Embryonic facial prominence (tissue), 1 donor: ENCODE measurements around the gene SDF4.
"Not testable (repeated sequence)": the region's sequence is repeated elsewhere in the genome, so short reads cannot be mapped to it uniquely, and the experiment has no call there.

Experiments
- DNase-seq: peaks from one replicate; pipeline ENCODE4 v3.0.0-alpha.2; 2016; ENCODE audit errors: extremely low spot score

SDF4 gene

DNA sequence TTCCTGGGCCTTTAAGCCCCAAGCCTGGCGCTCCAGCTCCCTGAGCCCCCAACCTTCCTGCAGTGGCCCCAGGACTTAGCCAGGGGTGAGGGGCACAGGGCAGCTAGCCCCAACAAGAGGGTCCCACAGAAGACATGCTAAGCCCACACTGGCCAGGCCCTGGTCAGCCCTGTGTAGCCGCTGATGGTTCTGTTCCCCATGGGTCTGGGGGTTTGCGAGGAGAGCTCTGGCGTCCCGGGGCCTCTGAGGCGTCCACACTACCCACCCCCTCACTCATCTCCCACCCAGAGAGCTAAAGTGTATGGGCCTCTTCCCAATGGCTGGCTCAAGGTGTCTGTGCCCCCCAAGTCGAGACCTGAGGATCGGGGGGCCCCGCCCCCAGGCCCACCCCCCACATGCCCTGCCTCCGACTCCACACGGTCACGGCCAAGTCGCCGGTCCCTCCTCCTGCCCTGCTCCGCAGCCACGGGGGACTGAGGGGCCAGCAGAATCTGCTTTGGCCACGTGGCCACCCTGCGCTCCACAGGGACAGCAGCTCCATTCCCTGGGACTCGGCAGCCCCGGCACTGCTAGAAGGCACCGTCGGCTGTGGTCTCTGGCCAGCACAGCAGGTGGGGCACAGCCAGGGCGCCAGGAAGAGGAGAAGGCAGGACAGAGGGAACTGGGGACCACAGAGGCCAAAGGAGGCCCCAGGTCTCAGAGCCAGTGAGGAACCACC lies 33.2 kb downstream of the SDF4 start:
- DNase-seq, result no peak

GRCh38 chr1:1197551-1198422 lies 34.0 kb downstream of the SDF4 start:
- DNase-seq, result no peak

DNA sequence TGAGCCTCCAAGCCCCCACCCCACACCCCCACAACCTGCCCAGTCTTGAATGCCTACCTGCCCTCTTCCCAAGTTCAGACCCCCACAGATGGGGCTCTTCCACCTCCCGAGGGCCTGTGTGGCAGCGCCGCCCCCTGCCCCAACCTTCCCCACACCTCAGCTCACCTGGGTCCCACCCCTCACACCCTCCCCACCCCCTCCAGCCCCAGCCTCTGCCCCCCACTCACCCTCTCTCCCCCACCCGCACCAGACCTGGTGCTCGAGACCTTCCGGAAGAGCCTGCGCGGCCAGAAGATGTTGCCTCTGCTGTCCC lies 34.7 kb downstream of the SDF4 start:
- DNase-seq, result no peak

GRCh38 chr1:1196431-1197187 lies 35.2 kb downstream of the SDF4 start:
- no peak for DNase-seq

DNA sequence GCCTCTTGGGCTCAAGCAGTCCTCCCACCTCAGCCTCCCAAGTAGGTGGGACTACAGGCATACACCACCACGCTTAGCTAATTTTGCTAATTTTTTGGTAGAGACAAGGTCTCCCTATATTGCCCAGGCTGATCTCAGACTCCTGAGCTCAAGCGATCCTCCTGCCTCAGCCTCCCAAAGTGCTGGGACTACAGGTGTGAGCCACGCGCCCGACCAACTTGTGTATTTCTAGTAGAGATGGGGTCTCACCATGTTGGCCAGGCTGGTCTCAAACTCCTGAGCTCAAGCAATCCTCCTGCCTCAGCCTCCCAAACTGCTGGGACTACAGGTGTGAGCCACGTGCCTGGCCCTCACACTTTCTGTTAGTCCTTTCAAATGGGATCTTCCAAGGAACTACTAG lies 36.1 kb downstream of the SDF4 start:
- DNase-seq, result not testable (repeated sequence)

DNA sequence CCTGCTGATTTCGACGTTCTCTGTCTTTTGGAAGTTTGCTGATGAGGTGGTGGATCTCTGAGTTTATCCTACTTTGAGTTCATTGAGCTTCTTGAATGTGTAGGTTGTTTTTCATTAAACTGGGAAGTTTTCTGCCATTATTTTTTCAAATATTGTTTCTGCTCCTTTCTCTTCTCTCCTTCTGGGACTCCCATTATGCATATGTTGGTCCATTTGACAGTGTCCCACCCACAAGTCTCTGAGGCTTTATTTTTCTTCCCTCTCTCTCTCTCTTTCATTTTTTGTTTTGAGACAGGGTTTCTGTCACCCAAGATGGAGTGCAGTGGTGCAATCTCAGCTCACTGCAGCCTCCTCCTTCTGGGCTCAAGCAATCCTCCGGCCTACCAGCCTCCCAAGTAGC lies 37.1 kb downstream of the SDF4 start:
- DNase-seq, result no peak

GRCh38 chr1:1191734-1192133 lies 40.1 kb downstream of the SDF4 start:
- DNase-seq, result no peak

- DNase-seq, result no peak
These were observed 42.7 kb downstream of the SDF4 start for GRCh38 chr1:1189111-1189510.

GRCh38 chr1:1187938-1188337 lies 43.9 kb downstream of the SDF4 start:
- DNase-seq, result no peak

GRCh38 chr1:1185101-1185765 lies 46.6 kb downstream of the SDF4 start:
- no peak for DNase-seq

- no peak for DNase-seq
These were observed 47.7 kb downstream of the SDF4 start for GRCh38 chr1:1183833-1184775.

DNA sequence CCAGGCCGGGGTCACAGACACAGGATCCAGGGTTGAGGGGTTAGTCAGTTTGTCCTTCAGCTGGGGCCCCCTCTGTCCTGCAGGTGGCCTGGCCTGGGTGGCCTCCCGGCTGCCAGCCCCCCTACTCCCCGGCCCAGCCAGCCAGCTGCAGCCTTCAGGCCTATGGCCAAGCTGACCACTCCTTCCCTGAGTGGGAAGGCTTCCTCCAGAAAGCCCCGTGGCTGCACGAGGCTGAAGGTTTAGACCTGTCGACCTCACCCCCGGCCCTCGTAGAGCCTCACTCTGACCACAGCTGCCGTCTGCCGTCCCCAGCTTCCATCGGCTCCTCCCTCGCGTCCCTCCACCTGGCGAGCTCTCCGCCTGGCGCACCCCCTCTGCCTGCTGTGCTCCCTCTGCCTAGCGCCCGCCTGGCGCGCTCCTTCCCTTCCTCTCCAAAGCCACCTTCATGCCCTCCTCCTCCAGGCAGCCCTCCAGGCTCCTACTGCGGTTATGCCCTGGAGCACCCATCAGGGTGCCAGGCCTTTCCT lies 48.5 kb downstream of the SDF4 start:
- no peak for DNase-seq

DNA sequence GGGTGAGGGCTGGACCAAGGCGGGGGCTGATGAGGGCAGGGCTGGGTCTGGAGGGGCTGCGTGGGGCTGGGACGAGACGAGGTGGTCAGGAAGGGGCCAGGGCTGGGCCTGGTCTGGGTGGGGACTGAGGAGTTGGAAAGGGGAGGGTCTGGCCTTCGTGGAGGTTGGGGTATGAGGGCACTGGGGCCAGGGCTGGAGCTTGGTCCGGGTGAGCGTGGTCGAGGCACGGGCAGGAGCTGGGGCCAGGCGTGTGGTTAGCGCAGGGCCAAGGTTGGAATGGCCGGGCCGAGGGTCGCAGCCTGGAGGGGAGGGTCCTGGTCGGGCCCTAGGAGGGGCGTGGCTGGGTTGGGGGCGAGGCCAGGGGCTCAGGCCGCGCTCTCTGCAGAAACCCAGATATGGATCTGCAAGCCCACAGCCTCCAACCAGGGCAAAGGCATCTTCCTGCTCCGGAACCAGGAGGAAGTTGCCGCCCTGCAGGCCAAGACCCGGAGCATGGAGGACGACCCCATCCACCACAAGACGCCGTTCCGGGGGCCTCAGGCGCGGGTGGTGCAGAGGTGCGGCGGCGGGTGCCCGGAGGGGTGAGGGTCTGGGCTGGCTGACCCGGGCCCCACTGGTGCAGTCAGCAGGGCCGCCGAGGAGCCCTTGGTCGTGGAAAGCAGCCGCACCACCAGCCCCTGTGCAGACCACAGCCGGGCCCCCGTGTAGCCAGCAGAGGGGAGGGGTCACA lies 49.1 kb downstream of the SDF4 start:
- DNase-seq, result no peak

GRCh38 chr1:1181938-1182410 lies 49.8 kb downstream of the SDF4 start:
- DNase-seq, result no peak

- DNase-seq, result no peak
These were observed 50.5 kb downstream of the SDF4 start for GRCh38 chr1:1181129-1181937.

DNA sequence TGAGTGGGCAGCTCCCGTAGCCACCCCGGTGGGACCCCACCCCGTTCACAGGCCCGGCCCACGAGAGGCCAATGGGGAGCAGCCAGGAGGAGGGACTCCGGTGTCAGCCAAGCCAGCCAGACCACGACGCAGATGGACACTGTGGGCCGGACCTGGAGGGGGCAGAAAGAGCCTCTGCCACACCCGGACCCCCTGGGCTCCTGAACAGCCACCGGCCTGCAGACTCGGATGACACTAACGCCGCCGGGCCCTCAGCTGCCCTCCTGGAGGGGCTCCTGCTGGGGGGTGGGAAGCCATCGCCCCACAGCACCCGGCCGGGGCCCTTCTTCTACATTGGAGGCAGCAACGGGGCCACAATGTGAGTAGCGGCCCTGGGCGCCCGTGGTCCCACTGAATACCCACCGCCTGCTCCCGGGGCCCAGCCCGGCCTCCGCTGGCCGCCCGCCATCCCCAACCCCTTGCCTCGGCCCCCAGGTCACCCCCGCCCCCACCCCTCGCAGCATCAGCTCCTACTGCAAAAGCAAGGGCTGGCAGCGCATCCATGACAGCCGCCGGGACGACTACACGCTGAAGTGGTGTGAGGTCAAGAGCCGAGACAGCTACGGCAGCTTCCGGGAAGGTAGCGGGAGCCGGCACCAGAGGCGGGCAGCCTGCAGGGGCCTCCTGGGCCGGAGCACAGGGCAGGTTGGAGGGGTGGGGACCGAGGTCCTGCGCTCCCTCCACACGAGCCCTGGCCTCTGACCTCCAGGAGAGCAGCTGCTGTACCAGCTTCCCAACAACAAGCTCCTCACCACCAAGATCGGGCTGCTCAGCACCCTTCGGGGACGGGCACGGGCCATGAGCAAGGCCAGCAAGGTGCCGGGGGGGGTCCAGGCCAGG lies 51.6 kb downstream of the SDF4 start:
- DNase-seq, result no peak

DNA sequence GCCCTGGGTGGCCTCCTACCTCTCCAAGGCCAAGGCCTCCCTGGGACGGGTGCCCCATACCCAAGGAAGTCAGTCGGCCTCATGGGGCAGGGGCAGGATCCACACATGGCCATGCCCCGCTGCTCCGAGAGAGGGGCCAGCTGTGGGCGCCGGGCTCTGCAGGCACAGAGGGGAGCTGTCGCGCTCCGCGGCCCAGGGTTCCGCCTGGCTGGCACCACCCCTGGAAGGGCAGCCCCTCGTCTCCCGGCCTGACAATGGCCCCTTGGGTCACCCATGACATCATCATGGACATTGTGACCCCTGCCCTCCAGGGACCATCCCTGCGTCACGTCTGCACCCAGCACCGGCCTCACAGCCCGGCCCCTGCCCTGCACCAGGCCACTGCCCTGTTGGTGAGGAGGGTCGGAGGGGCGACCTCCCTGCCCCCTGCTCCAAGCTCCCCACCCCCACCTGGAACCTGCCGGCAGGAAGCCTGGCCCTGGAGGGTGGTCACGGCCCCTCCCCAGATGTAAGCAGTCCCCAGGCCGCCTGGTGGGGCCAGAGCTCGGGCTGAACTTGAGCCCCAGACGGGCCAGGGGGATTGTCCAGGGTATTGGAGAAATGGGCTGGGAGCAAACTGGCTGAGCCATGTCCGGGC lies 52.3 kb downstream of the SDF4 start:
- DNase-seq, result no peak
